ENCODE data around the gene CDC26. TPM values are rescaled to one million over a fixed set of nuclear protein-coding genes. Genes with fewer than 3 reads are reported as not detected.
"Not testable (repeated sequence)": the region's sequence is repeated elsewhere in the genome, so short reads cannot be mapped to it uniquely, and the experiment has no call there.

Gene CDC26
- total and polyA plus RNA-seq, 4 donors, result 19.8 to 39.7 (median 26.1) TPM

- H3K36me3 ChIP-seq (ENCODE audit: control insufficient read depth, insufficient read depth, low read length), result no peaks in the 10 kb centered on the region
- no peak for DNase-seq (ENCODE audit: low read depth in 4 of 6, low spot score in 6 of 6)
- no peaks in the 10 kb centered on the region for H3K27me3 ChIP-seq (ENCODE audit: control insufficient read depth, insufficient read depth, low read length)
- no peak overlapping the region for H3K4me3 ChIP-seq (ENCODE audit: low read depth, low read length)
- no peaks in the 10 kb centered on the region for H3K9me3 ChIP-seq (ENCODE audit: control insufficient read depth, insufficient read depth, low read length)
- no peak overlapping the region for H3K27ac ChIP-seq (ENCODE audit: low read depth, low read length)
- H3K4me1 ChIP-seq (ENCODE audit: control insufficient read depth, insufficient read depth, low read length), result no peaks in the 10 kb centered on the region
These were observed 27.7 kb downstream of the CDC26 start for GRCh38 chr9:113247640-113248039.

- no peaks in the 10 kb centered on the region for H3K27me3 ChIP-seq (ENCODE audit: control insufficient read depth, insufficient read depth, low read length)
- WGBS (ENCODE audit: insufficient coverage), result 100% methylated on average over 1 of the region's 6 CpGs
- DNase-seq (ENCODE audit: low read depth in 4 of 6, low spot score in 6 of 6), result no peak
- H3K4me3 ChIP-seq (ENCODE audit: low read depth, low read length), result no peak overlapping the region
- H3K27ac ChIP-seq (ENCODE audit: low read depth, low read length), result no peak overlapping the region
- no peaks in the 10 kb centered on the region for H3K9me3 ChIP-seq (ENCODE audit: control insufficient read depth, insufficient read depth, low read length)
- H3K4me1 ChIP-seq (ENCODE audit: control insufficient read depth, insufficient read depth, low read length), result no peaks in the 10 kb centered on the region
- no peaks in the 10 kb centered on the region for H3K36me3 ChIP-seq (ENCODE audit: control insufficient read depth, insufficient read depth, low read length)
These were observed 28.4 kb downstream of the CDC26 start for GRCh38 chr9:113246928-113247327.

- 96% methylated on average over 3 of the region's 4 CpGs for WGBS (ENCODE audit: insufficient coverage)
These were observed 29.5 kb downstream of the CDC26 start for GRCh38 chr9:113245894-113246293.

GRCh38 chr9:113244556-113244955, 30.8 kb downstream of the CDC26 start:
- Histone ChIP-seq H3K27ac (ENCODE audit: low read depth, low read length) (no peak overlapping the region), H3K27me3 (ENCODE audit: control insufficient read depth, insufficient read depth, low read length) (no peaks in the 10 kb centered on the region), H3K9me3 (ENCODE audit: control insufficient read depth, insufficient read depth, low read length) (no peaks in the 10 kb centered on the region), H3K4me1 (ENCODE audit: control insufficient read depth, insufficient read depth, low read length) (no peaks in the 10 kb centered on the region), H3K36me3 (ENCODE audit: control insufficient read depth, insufficient read depth, low read length) (no peaks in the 10 kb centered on the region), H3K4me3 (ENCODE audit: low read depth, low read length) (no peak overlapping the region)
- WGBS (ENCODE audit: insufficient coverage), result 85% methylated on average over 1 of the region's 2 CpGs
- no peak for DNase-seq (ENCODE audit: low read depth in 4 of 6, low spot score in 6 of 6)

More at GRCh38 chr9:113245894-113246293, 29.5 kb downstream of the CDC26 start:
- Histone ChIP-seq H3K9me3 (ENCODE audit: control insufficient read depth, insufficient read depth, low read length) (no peaks in the 10 kb centered on the region), H3K36me3 (ENCODE audit: control insufficient read depth, insufficient read depth, low read length) (no peaks in the 10 kb centered on the region), H3K27me3 (ENCODE audit: control insufficient read depth, insufficient read depth, low read length) (no peaks in the 10 kb centered on the region), H3K4me1 (ENCODE audit: control insufficient read depth, insufficient read depth, low read length) (no peaks in the 10 kb centered on the region), H3K4me3 (ENCODE audit: low read depth, low read length) (no peak overlapping the region), H3K27ac (ENCODE audit: low read depth, low read length) (no peak overlapping the region)
- DNase-seq (ENCODE audit: low read depth in 4 of 6, low spot score in 6 of 6), result no peak

- no peak overlapping the region for H3K27ac ChIP-seq (ENCODE audit: low read depth, low read length)
- no peaks in the 10 kb centered on the region for H3K9me3 ChIP-seq (ENCODE audit: control insufficient read depth, insufficient read depth, low read length)
- no peaks in the 10 kb centered on the region for H3K27me3 ChIP-seq (ENCODE audit: control insufficient read depth, insufficient read depth, low read length)
- no peaks in the 10 kb centered on the region for H3K36me3 ChIP-seq (ENCODE audit: control insufficient read depth, insufficient read depth, low read length)
- no peak for DNase-seq (ENCODE audit: low read depth in 4 of 6, low spot score in 6 of 6)
- no peaks in the 10 kb centered on the region for H3K4me1 ChIP-seq (ENCODE audit: control insufficient read depth, insufficient read depth, low read length)
- H3K4me3 ChIP-seq (ENCODE audit: low read depth, low read length), result no peak overlapping the region
- WGBS (ENCODE audit: insufficient coverage), result no CpG with 5 or more reads among the region's 2 CpGs
These were observed 34.2 kb downstream of the CDC26 start for GRCh38 chr9:113241161-113241560.

- 92% methylated on average over 3 of the region's 4 CpGs for WGBS (ENCODE audit: insufficient coverage)
These were observed 36.5 kb downstream of the CDC26 start for GRCh38 chr9:113238859-113239232.

GRCh38 chr9:113238202-113238858, 37.0 kb downstream of the CDC26 start:
- no peak overlapping the region for H3K4me3 ChIP-seq (ENCODE audit: low read depth, low read length)
- H3K36me3 ChIP-seq (ENCODE audit: control insufficient read depth, insufficient read depth, low read length), result no peaks in the 10 kb centered on the region
- no peak for DNase-seq (ENCODE audit: low read depth in 4 of 6, low spot score in 6 of 6)
- no peak overlapping the region for H3K27ac ChIP-seq (ENCODE audit: low read depth, low read length)
- H3K9me3 ChIP-seq (ENCODE audit: control insufficient read depth, insufficient read depth, low read length), result no peaks in the 10 kb centered on the region
- H3K27me3 ChIP-seq (ENCODE audit: control insufficient read depth, insufficient read depth, low read length), result no peaks in the 10 kb centered on the region
- no peaks in the 10 kb centered on the region for H3K4me1 ChIP-seq (ENCODE audit: control insufficient read depth, insufficient read depth, low read length)
- WGBS (ENCODE audit: insufficient coverage), result 93% methylated on average over 6 of the region's 10 CpGs

More at GRCh38 chr9:113238859-113239232, 36.5 kb downstream of the CDC26 start:
- no peak overlapping the region for H3K27ac ChIP-seq (ENCODE audit: low read depth, low read length)
- H3K4me3 ChIP-seq (ENCODE audit: low read depth, low read length), result no peak overlapping the region
- no peaks in the 10 kb centered on the region for H3K36me3 ChIP-seq (ENCODE audit: control insufficient read depth, insufficient read depth, low read length)
- H3K4me1 ChIP-seq (ENCODE audit: control insufficient read depth, insufficient read depth, low read length), result no peaks in the 10 kb centered on the region
- H3K9me3 ChIP-seq (ENCODE audit: control insufficient read depth, insufficient read depth, low read length), result no peaks in the 10 kb centered on the region
- DNase-seq (ENCODE audit: low read depth in 4 of 6, low spot score in 6 of 6), result no peak
- no peaks in the 10 kb centered on the region for H3K27me3 ChIP-seq (ENCODE audit: control insufficient read depth, insufficient read depth, low read length)

- Histone ChIP-seq H3K27ac (ENCODE audit: low read depth, low read length) (no peak overlapping the region), H3K4me3 (ENCODE audit: low read depth, low read length) (no peak overlapping the region), H3K9me3 (ENCODE audit: control insufficient read depth, insufficient read depth, low read length) (no peaks in the 10 kb centered on the region), H3K36me3 (ENCODE audit: control insufficient read depth, insufficient read depth, low read length) (no peaks in the 10 kb centered on the region), H3K27me3 (ENCODE audit: control insufficient read depth, insufficient read depth, low read length) (no peaks in the 10 kb centered on the region), H3K4me1 (ENCODE audit: control insufficient read depth, insufficient read depth, low read length) (no peaks in the 10 kb centered on the region)
- DNase-seq (ENCODE audit: low read depth in 4 of 6, low spot score in 6 of 6), result no peak
- WGBS (ENCODE audit: insufficient coverage), result 94% methylated on average over 3 of the region's 4 CpGs
These were observed 38.3 kb downstream of the CDC26 start for GRCh38 chr9:113237026-113237425.

GRCh38 chr9:113235701-113236255, 39.6 kb downstream of the CDC26 start:
- 96% methylated on average over 9 of the region's 10 CpGs for WGBS (ENCODE audit: insufficient coverage)
- not testable (repeated sequence) for H3K4me1 ChIP-seq (ENCODE audit: control insufficient read depth, insufficient read depth, low read length)

GRCh38 chr9:113231701-113232100, 43.7 kb downstream of the CDC26 start:
- Histone ChIP-seq H3K27ac (ENCODE audit: low read depth, low read length) (no peak overlapping the region), H3K9me3 (ENCODE audit: control insufficient read depth, insufficient read depth, low read length) (no peaks in the 10 kb centered on the region), H3K4me3 (ENCODE audit: low read depth, low read length) (no peak overlapping the region), H3K27me3 (ENCODE audit: control insufficient read depth, insufficient read depth, low read length) (no peaks in the 10 kb centered on the region), H3K36me3 (ENCODE audit: control insufficient read depth, insufficient read depth, low read length) (peaks cover 3% of the 10 kb centered on the region), H3K4me1 (ENCODE audit: control insufficient read depth, insufficient read depth, low read length) (no peaks in the 10 kb centered on the region)
- DNase-seq (ENCODE audit: low read depth in 4 of 6, low spot score in 6 of 6), result no peak
- WGBS (ENCODE audit: insufficient coverage), result no CpG with 5 or more reads among the region's 2 CpGs

More at GRCh38 chr9:113235701-113236255, 39.6 kb downstream of the CDC26 start:
- not testable (repeated sequence) for H3K4me3 ChIP-seq (ENCODE audit: low read depth, low read length); H3K27ac ChIP-seq (ENCODE audit: low read depth, low read length); H3K27me3 ChIP-seq (ENCODE audit: control insufficient read depth, insufficient read depth, low read length); DNase-seq (ENCODE audit: low read depth in 4 of 6, low spot score in 6 of 6); H3K36me3 ChIP-seq (ENCODE audit: control insufficient read depth, insufficient read depth, low read length); H3K9me3 ChIP-seq (ENCODE audit: control insufficient read depth, insufficient read depth, low read length)
